ENCODE results near the gene DFFA. TPM values are rescaled to one million over a fixed set of nuclear protein-coding genes. Genes with fewer than 3 reads are reported as not detected.
"Not testable (repeated sequence)": the region's sequence is repeated elsewhere in the genome, so short reads cannot be mapped to it uniquely, and the experiment has no call there.

DFFA gene
- total RNA-seq, 2 donors from 2014 or later, result 26.4 to 27.1 TPM

DNA sequence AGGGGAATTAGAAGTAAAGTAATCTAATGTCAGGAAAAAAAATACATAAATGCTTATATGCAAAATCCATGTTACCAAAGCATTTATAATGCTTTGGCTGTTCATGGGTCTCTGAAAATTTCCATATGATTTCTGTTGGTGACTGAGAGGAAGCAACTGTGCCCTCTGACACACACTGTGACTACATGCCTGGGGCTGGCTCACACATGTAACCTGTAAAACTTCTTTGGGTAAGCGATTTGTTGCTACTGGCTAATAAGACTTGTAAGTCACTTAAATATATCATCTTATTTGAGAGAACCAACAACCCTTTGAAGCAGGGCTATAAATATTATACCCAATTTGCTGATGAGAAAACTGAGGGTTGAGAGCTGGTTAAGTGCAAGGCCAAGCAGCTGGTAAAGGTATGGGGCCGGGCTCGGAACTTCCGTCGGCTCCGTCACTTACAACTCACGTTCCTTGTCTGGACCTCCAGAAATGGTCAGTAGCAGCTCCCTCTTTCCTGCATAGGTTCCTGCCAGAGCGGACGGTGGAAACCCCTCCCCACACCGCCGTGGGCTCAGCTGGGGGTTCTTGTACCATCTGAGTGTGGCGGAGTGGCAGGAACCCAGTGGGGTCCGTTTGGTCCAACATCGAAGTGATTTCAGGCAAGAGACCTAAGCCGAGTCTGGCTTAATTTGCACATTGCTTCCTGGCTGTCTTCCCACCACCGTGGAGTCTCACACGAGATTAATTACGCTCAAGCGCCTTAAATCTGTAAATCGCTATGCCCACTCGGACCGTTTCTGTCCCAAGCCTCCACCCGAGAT is 714 bp downstream of the DFFA start:
- H3K9me3 Mint-ChIP-seq, result no peaks in the 10 kb centered on the region
- no peak for ATAC-seq (replicated peaks in 1 of 2)
- peak overlapping the region; percentile 97 for H3K27ac Mint-ChIP-seq
- H3K27me3 Mint-ChIP-seq (ENCODE audit: low read depth), result no peaks in the 10 kb centered on the region
- no peak for DNase-seq
- peaks cover 50% of the 10 kb centered on the region for H3K4me1 Mint-ChIP-seq (ENCODE audit: low read depth)
- H3K4me3 Mint-ChIP-seq, result peak overlapping the region; percentile 99
- peaks cover 8 to 14% of the 10 kb centered on the region in 2 donors for H3K36me3 Mint-ChIP-seq (ENCODE audit: insufficient read depth in 2 of 2)

DNA sequence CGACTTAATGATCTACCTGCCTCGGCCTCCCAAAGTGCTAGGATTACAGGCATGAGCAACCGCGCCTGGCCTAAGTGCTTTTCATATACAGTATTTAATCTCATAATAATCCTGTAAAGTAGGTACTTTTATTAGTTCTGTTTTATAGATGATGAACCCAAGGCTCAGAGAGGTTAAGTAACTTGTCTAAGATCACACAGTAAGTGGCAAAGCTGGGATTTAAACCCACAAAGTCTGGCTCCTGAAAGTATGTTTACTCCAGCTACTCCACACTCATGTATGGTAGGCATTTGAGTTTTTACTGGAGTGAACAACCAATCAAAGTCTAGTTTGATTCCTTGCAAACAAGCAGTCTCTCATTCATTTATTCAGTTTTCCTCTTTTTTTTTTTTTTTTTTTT is 2.3 kb downstream of the DFFA start:
- DNase-seq, result no peak
- Mint-ChIP-seq H3K27ac (no peak overlapping the region), H3K36me3 (ENCODE audit: insufficient read depth in 2 of 2) (peaks cover 5 to 14% of the 10 kb centered on the region in 2 donors), H3K9me3 (no peaks in the 10 kb centered on the region), H3K4me1 (ENCODE audit: low read depth) (peaks cover 38% of the 10 kb centered on the region), H3K4me3 (no peak overlapping the region), H3K27me3 (ENCODE audit: low read depth) (no peaks in the 10 kb centered on the region)
- no peak for ATAC-seq (replicated peaks in 1 of 2)

DNA sequence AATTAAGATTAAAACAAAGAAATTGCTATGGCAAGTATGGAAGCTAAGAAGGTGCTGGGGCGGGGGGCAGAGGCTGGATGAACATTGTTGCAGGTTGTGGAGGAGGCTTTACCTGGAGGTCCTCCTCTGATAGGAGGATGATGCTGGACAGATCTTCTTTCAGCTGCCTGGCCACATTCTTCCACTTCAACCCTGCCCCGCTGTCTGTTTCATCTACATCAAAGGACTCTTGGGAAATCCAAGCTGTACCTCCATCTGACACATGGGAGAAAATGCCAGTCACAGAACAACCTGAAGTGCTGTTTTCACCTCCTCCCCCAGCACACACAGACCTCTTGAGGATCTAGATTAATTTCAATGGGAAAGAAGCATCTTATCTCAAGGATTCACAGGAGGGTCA is 5.3 kb downstream of the DFFA start:
- H3K27ac Mint-ChIP-seq, result no peak overlapping the region
- ATAC-seq (replicated peaks in 1 of 2) (no peak), DNase-seq (no peak)
- H3K4me3 Mint-ChIP-seq, result no peak overlapping the region
- no peaks in the 10 kb centered on the region for H3K27me3 Mint-ChIP-seq (ENCODE audit: low read depth)
- peaks cover 14% of the 10 kb centered on the region for H3K4me1 Mint-ChIP-seq (ENCODE audit: low read depth)
- H3K9me3 Mint-ChIP-seq, result no peaks in the 10 kb centered on the region
- peaks cover 3 to 13% of the 10 kb centered on the region in 2 donors for H3K36me3 Mint-ChIP-seq (ENCODE audit: insufficient read depth in 2 of 2)

DNA sequence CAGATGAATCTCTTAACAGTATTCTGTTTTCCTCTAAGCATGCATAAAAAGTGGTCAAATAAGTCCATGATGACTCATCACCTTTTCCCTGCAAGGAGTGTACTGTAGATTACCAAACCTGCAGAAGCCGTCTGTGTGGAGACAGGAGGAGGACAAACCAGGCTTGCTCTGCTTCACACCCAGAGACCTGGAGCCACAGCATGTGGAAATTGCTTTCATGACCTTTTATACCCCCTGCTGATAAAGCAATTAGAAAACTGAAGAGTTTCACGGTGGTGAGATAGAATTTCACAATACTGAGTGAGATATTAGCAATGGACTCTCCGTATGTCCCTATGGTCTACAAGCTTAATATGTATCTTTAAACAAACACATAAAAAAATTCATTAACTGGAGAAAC is 13.1 kb downstream of the DFFA start:
- H3K27ac Mint-ChIP-seq, result no peak overlapping the region
- H3K9me3 Mint-ChIP-seq, result no peaks in the 10 kb centered on the region
- H3K36me3 Mint-ChIP-seq (ENCODE audit: insufficient read depth in 2 of 2), result peaks cover 0 to 19% of the 10 kb centered on the region in 2 donors
- H3K27me3 Mint-ChIP-seq (ENCODE audit: low read depth), result no peaks in the 10 kb centered on the region
- no peak for DNase-seq
- H3K4me1 Mint-ChIP-seq (ENCODE audit: low read depth), result no peaks in the 10 kb centered on the region
- no peak overlapping the region for H3K4me3 Mint-ChIP-seq
- ATAC-seq (replicated peaks in 1 of 2), result no peak

DNA sequence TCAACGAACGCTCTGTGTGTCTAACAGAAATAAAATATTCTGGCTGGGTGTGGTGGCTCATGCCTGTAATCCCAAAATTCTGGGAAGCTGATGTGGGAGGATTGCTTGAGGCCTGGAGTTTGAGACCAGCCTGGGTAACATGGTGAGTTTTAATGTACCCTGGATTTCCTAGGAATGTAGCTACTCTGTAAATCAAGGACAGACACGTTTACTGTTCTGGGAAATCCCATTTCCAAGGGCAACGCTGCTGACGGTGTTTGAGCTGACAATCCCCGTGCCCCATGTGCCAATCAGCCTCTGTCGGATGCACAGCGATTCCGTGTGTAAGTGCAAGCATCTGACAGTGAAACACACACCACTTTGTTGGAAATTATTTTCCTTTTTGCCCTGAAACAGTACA is 14.5 kb downstream of the DFFA start:
- ATAC-seq (replicated peaks in 1 of 2) (no peak), DNase-seq (no peak)
- H3K4me1 Mint-ChIP-seq (ENCODE audit: low read depth), result no peaks in the 10 kb centered on the region
- no peaks in the 10 kb centered on the region for H3K27me3 Mint-ChIP-seq (ENCODE audit: low read depth)
- H3K27ac Mint-ChIP-seq, result no peak overlapping the region
- H3K9me3 Mint-ChIP-seq, result no peaks in the 10 kb centered on the region
- peaks cover 0 to 19% of the 10 kb centered on the region in 2 donors for H3K36me3 Mint-ChIP-seq (ENCODE audit: insufficient read depth in 2 of 2)
- H3K4me3 Mint-ChIP-seq, result no peak overlapping the region

DNA sequence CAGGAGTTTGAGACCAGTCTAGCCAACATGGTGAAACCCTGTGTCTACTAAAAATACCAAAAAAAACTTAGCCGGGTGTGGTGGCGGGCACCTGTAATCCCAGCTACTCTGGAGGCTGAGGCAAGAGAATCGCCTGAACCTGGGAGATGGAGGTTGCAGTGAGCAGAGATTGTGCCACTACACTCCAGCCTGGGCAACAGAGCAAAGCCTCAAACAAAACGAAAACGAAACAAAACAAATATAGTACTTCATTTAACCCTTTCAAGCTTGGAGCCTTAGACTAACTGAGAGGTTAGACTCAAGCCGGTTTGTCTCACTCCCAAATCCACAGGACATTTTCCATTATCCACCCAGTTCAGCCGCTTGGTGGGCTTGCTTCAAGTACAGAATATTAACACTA is 14.9 kb downstream of the DFFA start:
- not testable (repeated sequence) for H3K27ac Mint-ChIP-seq; ATAC-seq (replicated peaks in 1 of 2); H3K4me1 Mint-ChIP-seq (ENCODE audit: low read depth); H3K27me3 Mint-ChIP-seq (ENCODE audit: low read depth); H3K9me3 Mint-ChIP-seq; DNase-seq; H3K4me3 Mint-ChIP-seq
- H3K36me3 Mint-ChIP-seq (ENCODE audit: insufficient read depth in 2 of 2), result peaks cover 0 to 17% of the 10 kb centered on the region in 2 donors

DNA sequence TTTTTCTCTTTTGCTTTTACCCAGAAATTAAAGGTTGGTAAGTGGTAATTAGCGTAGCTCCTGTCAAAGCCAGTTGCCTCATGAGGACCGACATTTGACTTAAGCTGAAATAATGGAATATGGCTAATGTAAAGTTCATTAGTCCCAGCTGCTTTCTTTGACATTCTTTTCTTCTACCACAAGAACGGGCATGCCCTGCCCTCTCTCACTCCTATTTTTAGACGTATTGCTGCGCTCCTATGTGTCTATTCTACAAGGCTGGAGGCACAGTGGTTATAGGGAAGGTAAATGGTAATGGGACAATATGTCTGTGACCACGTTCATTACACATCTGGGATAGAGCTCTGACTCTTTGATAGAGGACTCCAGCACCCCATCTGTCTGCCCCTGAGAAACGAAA is 15.7 kb downstream of the DFFA start:
- H3K27me3 Mint-ChIP-seq (ENCODE audit: low read depth), result no peaks in the 10 kb centered on the region
- no peak overlapping the region for H3K4me3 Mint-ChIP-seq
- H3K4me1 Mint-ChIP-seq (ENCODE audit: low read depth), result no peaks in the 10 kb centered on the region
- no peak for ATAC-seq (replicated peaks in 1 of 2)
- no peak overlapping the region for H3K27ac Mint-ChIP-seq
- no peaks in the 10 kb centered on the region for H3K9me3 Mint-ChIP-seq
- H3K36me3 Mint-ChIP-seq (ENCODE audit: insufficient read depth in 2 of 2), result peaks cover 0 to 12% of the 10 kb centered on the region in 2 donors
- DNase-seq, result no peak

DNA sequence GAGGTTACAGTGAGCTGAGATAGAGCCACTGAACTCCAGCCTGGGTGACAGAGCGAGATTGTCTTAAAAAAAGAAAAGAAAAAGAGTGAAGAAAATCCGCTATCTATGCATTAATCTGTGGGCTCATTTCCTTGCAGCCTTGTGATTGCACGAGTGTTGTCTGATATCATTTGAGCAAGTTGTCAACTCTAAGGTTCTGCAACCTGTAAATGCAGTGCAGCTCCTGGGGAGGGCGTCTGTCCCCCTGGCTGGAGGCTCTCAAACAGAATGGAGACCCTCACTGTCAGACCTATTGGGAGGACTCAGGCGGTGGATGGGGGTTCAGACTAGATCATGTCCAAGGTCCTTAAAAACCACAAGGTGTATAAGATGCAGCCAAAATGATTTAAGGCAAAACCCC is 16.3 kb downstream of the DFFA start:
- Mint-ChIP-seq H3K27ac (no peak overlapping the region), H3K4me3 (no peak overlapping the region), H3K36me3 (ENCODE audit: insufficient read depth in 2 of 2) (peaks cover 0 to 9% of the 10 kb centered on the region in 2 donors), H3K27me3 (ENCODE audit: low read depth) (no peaks in the 10 kb centered on the region), H3K9me3 (no peaks in the 10 kb centered on the region), H3K4me1 (ENCODE audit: low read depth) (no peaks in the 10 kb centered on the region)
- ATAC-seq (replicated peaks in 1 of 2), result no peak
- DNase-seq, result no peak

DNA sequence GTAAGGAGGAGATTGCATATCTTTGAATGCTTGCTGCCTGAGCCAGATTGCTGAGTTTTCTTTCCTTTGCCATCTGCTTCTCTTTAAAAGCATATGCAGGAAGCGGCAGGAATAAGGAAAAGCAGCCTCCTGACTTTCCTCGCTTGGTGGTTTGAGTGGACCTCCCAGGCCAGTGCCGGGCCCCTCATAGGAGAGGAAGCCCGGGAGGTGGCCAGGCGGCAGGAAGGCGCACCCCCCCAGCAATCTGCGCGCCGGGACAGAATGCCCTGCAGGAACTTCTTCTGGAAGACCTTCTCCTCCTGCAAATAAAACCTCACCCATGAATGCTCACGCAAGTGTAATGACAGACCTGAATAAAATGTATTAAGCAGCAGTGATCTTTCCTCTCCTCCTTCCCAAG is 21.0 kb downstream of the DFFA start:
- H3K4me1 Mint-ChIP-seq (ENCODE audit: low read depth), result no peaks in the 10 kb centered on the region
- ATAC-seq (replicated peaks in 1 of 2) (no peak), DNase-seq (no peak)
- no peak overlapping the region for H3K27ac Mint-ChIP-seq
- H3K4me3 Mint-ChIP-seq, result no peak overlapping the region
- no peaks in the 10 kb centered on the region for H3K9me3 Mint-ChIP-seq
- peaks cover 0 to 9% of the 10 kb centered on the region in 2 donors for H3K36me3 Mint-ChIP-seq (ENCODE audit: insufficient read depth in 2 of 2)
- no peaks in the 10 kb centered on the region for H3K27me3 Mint-ChIP-seq (ENCODE audit: low read depth)

DNA sequence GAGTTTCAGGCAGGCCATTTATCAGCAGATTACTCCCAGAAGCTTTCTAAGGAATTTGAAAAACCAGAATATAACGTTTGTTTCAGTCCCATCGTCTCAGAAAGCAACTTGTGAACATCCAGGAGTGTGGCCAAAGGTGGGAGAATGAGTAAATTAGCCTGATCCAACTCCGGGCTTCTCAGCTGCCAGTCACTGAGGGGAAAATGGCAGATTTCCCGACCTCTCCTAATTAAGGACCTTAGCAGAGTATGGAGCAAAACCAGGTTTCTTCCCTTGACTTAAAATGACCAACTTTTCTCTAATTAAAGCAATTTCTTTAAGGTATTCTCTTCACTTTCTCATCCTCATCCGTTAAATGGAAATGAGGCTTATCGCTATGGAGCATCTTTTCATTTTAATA is 21.5 kb downstream of the DFFA start:
- H3K27me3 Mint-ChIP-seq (ENCODE audit: low read depth), result no peaks in the 10 kb centered on the region
- no peaks in the 10 kb centered on the region for H3K4me1 Mint-ChIP-seq (ENCODE audit: low read depth)
- DNase-seq, result no peak
- H3K27ac Mint-ChIP-seq, result no peak overlapping the region
- no peak overlapping the region for H3K4me3 Mint-ChIP-seq
- ATAC-seq (replicated peaks in 1 of 2), result no peak
- peaks cover 0 to 5% of the 10 kb centered on the region in 2 donors for H3K36me3 Mint-ChIP-seq (ENCODE audit: insufficient read depth in 2 of 2)
- no peaks in the 10 kb centered on the region for H3K9me3 Mint-ChIP-seq

DNA sequence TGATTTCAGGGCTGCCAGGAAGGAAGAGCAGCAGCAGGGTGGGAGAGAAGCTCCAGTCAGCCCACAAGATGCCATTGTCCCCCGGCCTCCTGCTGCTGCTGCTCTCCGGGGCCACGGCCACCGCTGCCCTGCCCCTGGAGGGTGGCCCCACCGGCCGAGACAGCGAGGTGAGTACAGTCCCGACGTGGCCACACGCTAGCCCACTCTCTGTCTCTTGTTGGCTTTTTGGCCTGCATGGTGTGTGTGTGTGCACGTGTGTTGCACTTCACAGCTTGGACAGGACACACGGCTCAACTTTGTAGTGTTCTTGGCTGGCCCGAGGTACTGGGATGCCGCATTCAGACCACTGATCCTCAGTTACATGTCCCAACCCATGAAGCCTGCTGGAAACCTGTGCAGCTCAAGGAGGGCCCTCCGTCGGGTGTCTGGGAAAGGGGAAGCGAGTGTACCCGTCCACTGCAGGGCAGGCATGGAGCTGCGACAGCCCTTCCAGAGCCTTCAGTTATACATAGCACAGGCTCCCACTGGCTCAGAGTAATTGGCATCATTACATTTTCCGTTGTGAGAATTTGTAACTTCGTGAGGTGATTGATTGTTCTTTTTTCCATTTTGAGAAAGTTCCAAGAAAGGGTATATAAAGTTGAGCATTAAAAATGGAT is 22.0 kb downstream of the DFFA start:
- no peaks in the 10 kb centered on the region for H3K4me1 Mint-ChIP-seq (ENCODE audit: low read depth)
- H3K36me3 Mint-ChIP-seq (ENCODE audit: insufficient read depth in 2 of 2), result peaks cover 0 to 3% of the 10 kb centered on the region in 2 donors
- no peaks in the 10 kb centered on the region for H3K27me3 Mint-ChIP-seq (ENCODE audit: low read depth)
- H3K9me3 Mint-ChIP-seq, result no peaks in the 10 kb centered on the region
- H3K4me3 Mint-ChIP-seq, result no peak overlapping the region
- ATAC-seq (replicated peaks in 1 of 2) (no peak), DNase-seq (no peak)
- H3K27ac Mint-ChIP-seq, result no peak overlapping the region

DNA sequence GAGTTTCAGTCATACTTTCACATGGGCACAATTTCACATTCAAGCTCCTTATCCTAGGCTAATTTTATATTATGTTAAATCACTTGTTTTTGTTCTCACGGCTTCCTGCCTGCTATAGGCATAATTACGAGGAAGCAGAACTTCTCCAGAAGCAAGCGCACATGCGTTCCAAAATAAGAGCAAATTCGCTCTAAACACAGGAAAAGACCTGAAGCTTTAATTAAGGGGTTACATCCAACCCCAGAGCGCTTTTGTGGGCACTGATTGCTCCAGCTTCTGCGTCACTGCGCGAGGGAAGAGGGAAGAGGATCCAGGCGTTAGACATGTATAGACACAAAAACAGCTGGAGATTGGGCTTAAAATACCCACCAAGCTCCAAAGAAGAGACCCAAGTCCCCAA is 22.6 kb downstream of the DFFA start, which contains the start of gene CORT:
CORT (plus strand) TSS at position 281 of the 400 bp plus-strand sequence. CDS start 193 bp downstream, outside the sequence.
- H3K4me1 Mint-ChIP-seq (ENCODE audit: low read depth), result no peaks in the 10 kb centered on the region
- no peaks in the 10 kb centered on the region for H3K9me3 Mint-ChIP-seq
- DNase-seq (no peak), ATAC-seq (replicated peaks in 1 of 2) (no peak)
- H3K27ac Mint-ChIP-seq, result no peak within 1 kb of the TSS
- peaks cover 0 to 3% of the 10 kb centered on the region in 2 donors for H3K36me3 Mint-ChIP-seq (ENCODE audit: insufficient read depth in 2 of 2)
- no peak within 1 kb of the TSS for H3K4me3 Mint-ChIP-seq
- H3K27me3 Mint-ChIP-seq (ENCODE audit: low read depth), result no peaks in the 10 kb centered on the region

DNA sequence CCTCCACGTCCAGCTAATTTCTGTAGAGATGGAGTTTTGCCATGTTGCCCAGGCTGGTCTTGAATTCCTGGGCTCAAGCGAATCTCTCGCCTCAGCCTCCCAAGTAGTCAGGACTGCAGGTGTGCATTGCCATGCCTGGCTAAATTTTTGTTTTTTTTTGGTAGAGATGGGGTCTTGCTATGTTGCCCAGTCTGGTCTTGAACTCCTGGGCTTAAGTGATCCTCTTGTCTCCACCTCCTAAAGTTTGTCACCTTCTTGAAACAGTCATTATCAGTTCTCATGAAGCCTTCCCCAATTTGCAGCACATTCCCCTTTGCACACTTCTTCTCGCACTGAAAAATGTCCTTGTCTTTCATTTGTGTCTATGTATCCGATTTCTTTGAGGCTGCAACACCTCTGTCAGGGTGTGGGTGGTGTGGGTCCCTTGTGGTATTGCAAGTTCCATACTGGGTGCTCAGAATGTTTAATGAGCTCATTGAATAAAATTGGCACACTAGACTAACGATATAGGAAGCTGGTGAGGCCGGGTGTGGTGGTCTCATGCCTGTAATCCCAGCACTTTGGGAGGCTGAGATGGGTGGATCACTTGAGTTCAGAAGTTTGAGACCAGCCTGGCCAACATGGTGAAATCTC is 25.4 kb downstream of the DFFA start:
- H3K27ac Mint-ChIP-seq, result no peak overlapping the region
- H3K36me3 Mint-ChIP-seq (ENCODE audit: insufficient read depth in 2 of 2), result no peaks in the 10 kb centered on the region

More for the DNA sequence above, 25.4 kb downstream of the DFFA start:
- Mint-ChIP-seq H3K4me3 (no peak overlapping the region), H3K9me3 (no peaks in the 10 kb centered on the region), H3K27me3 (ENCODE audit: low read depth) (no peaks in the 10 kb centered on the region), H3K4me1 (ENCODE audit: low read depth) (no peaks in the 10 kb centered on the region)
- ATAC-seq (replicated peaks in 1 of 2) (no peak), DNase-seq (no peak)

All from activated T-cell treated with anti-CD3 and anti-CD28 coated beads, Interleukin-2, amount 50 U/mL, for 72 hours (primary cell).